IPS DF 6.9 (cell line): ENCODE data around the gene EPB41.

Experiments
- DNase-seq: peaks from one replicate; pipeline ENCODE4 v3.0.0-alpha.2; 2013; ENCODE audit warnings: low read depth, low spot score
- H3K27ac ChIP-seq: one replicate; pipeline ENCODE4 v1.5.1; 2013; ENCODE audit warnings: low read length, control low read depth
- H3K27me3 ChIP-seq: 2 replicates; pipeline ENCODE4 v1.6.1; 2013; ENCODE audit warnings: mild to moderate bottlenecking, low read length; ENCODE audit not compliant: control insufficient read depth, insufficient read depth
- H3K36me3 ChIP-seq: 2 replicates; pipeline ENCODE4 v1.6.1; 2013; ENCODE audit warnings: low read length; ENCODE audit not compliant: control insufficient read depth, insufficient read depth
- H3K4me1 ChIP-seq: 2 replicates; pipeline ENCODE4 v1.6.1; 2013; ENCODE audit warnings: low read length; ENCODE audit not compliant: control insufficient read depth, insufficient read depth
- H3K4me3 ChIP-seq: 2 replicates; pipeline ENCODE4 v1.5.1; 2013; ENCODE audit warnings: mild to moderate bottlenecking, low read length
- H3K9me3 ChIP-seq: 2 replicates; pipeline ENCODE4 v1.6.1; 2013; ENCODE audit warnings: low read length, inconsistent platforms; ENCODE audit not compliant: control insufficient read depth, insufficient read depth
- WGBS: extraction: QIAGEN DNeasy Blood & Tissue Kit; methylation state at CpG from one replicate; pipeline ENCODE4 v1.1.7; 2013; ENCODE audit warnings: mixed read lengths, missing lambda C conversion rate; ENCODE audit not compliant: insufficient read length, insufficient coverage; 5-methylcytosine and 5-hydroxymethylcytosine counted together

EPB41 gene

DNA sequence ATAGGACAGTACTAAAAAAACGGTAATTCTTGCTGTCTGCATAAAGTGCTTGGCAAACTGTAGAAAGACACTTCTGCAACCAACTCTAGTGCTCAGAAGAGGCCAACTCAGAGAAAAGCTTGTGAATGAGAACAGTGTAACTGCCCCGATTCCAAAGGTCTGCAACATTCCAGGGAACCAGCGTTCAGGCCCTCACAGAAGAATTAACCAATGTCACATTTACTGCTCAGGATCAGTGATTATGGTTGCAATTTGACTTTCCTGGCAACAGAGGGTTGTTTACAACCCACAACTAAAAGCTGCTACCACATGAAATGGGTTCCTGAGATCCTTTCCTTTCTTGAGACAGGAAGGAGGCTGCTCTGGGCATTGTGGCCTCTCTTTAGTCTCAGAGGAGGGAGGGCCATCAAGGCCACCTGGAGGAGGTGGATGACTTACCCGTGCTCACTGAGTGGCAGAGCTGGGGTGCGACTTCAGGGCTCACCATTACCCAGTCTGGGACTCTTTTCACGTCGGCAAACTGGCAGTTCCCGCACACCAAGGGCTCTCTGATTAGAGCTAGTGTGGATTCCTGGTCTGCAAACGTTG is 252.0 kb downstream of the EPB41 start:
- Histone ChIP-seq H3K36me3 (peaks cover 8% of the 10 kb centered on the region; the same call in 1 of the 2 replicates), H3K4me3 (no peak overlapping the region), H3K27ac (no peak overlapping the region), H3K9me3 (no peaks in the 10 kb centered on the region), H3K4me1 (peaks cover 10% of the 10 kb centered on the region; the same call in 1 of the 2 replicates), H3K27me3 (no peaks in the 10 kb centered on the region)
- no CpG with 5 or more reads among the region's 9 CpGs for whole genome bisulfite sequencing
- no peak for DNase-seq

DNA sequence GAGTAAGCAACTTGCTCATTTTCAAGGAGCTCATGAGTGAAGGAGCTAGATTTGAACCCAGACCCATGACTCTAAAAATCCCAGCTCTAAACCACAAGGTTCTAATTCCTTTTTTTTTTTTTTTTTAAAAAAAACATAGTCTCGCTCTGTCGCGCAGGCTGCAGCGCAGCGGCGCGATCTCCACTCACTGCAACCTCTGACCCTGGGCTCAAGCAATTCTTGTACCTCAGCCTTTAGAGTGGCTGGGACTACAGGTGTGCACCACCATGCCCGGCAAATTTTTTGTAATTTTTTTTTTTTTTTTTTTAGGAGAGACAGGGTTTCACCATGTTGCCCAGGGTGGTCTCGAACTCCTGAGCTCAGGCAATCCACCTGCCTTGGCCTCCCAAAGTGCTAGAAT is 253.5 kb downstream of the EPB41 start:
- H3K36me3 ChIP-seq, result peaks cover 8% of the 10 kb centered on the region; the same call in 1 of the 2 replicates
- no CpG with 5 or more reads among the region's 9 CpGs for WGBS

More for the DNA sequence above, 253.5 kb downstream of the EPB41 start:
- H3K4me3 ChIP-seq, result no peak overlapping the region
- no peaks in the 10 kb centered on the region for H3K27me3 ChIP-seq
- H3K4me1 ChIP-seq, result peaks cover 7% of the 10 kb centered on the region; the same call in 1 of the 2 replicates
- no peak for DNase-seq
- H3K27ac ChIP-seq, result no peak overlapping the region
- H3K9me3 ChIP-seq, result no peaks in the 10 kb centered on the region
